ENCODE data around the gene DEPDC5. TPM values are rescaled to one million over a fixed set of nuclear protein-coding genes. Genes with fewer than 3 reads are reported as not detected.
"Not testable (repeated sequence)": the region's sequence is repeated elsewhere in the genome, so short reads cannot be mapped to it uniquely, and the experiment has no call there.

Gene DEPDC5
- total RNA-seq, 1 donor, result 25.9 TPM

DNA sequence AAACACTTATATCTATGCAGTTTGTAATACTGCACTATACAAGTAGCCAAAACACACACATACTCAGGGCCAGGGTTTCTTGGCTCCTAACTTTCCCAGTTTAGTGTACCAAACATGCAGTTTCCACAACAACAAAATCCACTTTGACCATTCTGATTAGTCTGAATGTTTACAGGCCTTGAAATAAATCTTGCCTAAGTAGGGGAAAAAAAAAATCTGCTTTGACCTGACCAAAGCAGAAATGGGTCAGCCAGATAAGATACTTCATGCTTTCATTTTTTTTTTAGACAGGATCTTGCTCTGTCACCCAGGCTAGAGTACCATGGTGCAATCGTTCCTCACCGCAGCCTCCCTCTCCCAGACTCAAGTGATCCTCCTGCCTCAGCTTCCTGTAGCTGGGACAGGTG is 14.0 kb upstream of the DEPDC5 start:
- Histone ChIP-seq H3K4me3 (ENCODE audit: low read length) (no peak overlapping the region), H3K4me1 (ENCODE audit: insufficient read depth, low read length) (peaks cover 31% of the 10 kb centered on the region), H3K27me3 (ENCODE audit: insufficient read depth, low read length) (no peaks in the 10 kb centered on the region), H3K9me3 (ENCODE audit: low read depth, low read length) (no peaks in the 10 kb centered on the region)

DNA sequence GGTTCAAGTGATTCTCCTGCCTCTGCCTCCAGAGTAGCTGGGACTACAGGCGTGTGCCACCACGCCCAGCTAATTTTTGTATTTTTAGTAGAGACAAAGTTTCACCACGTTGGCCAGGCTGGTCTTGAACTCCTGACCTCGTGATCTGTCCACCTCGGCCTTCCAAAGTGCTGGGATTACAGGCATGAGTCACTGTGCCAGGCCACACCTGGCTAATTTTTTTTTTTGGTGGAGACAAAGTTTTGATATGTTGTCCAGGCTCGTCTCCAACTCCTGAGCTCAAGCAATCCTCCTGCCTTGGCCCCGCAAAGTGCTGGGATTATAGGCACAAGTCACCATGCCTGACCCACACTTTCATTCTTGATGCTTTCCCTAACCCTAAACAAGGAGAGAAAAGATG is 13.5 kb upstream of the DEPDC5 start:
- peaks cover 31% of the 10 kb centered on the region for H3K4me1 ChIP-seq (ENCODE audit: insufficient read depth, low read length)
- H3K27me3 ChIP-seq (ENCODE audit: insufficient read depth, low read length); H3K4me3 ChIP-seq (ENCODE audit: low read length); H3K9me3 ChIP-seq (ENCODE audit: low read depth, low read length): not testable (repeated sequence)

DNA sequence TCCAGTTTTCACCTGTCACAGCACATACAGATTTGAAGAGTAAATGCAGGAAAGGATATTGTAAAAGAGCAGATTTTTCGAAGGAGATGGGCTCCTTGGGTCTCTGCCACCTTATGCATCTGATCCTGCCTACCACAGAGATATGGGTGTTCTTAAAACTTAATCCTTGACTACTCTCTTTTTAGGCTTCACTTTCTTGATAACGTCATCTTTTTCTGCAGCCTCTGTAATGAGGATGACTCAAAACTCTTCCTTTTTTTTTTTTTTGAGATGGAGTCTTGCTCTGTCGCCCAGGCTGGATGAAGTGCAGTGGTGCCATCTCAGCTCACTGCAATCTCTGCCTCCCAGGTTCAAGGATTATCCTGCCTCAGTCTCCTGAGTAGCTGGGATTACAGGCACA is 11.7 kb upstream of the DEPDC5 start:
- H3K4me1 ChIP-seq (ENCODE audit: insufficient read depth, low read length), result peaks cover 35% of the 10 kb centered on the region
- no peaks in the 10 kb centered on the region for H3K27me3 ChIP-seq (ENCODE audit: insufficient read depth, low read length)
- H3K4me3 ChIP-seq (ENCODE audit: low read length), result no peak overlapping the region
- no peaks in the 10 kb centered on the region for H3K9me3 ChIP-seq (ENCODE audit: low read depth, low read length)

DNA sequence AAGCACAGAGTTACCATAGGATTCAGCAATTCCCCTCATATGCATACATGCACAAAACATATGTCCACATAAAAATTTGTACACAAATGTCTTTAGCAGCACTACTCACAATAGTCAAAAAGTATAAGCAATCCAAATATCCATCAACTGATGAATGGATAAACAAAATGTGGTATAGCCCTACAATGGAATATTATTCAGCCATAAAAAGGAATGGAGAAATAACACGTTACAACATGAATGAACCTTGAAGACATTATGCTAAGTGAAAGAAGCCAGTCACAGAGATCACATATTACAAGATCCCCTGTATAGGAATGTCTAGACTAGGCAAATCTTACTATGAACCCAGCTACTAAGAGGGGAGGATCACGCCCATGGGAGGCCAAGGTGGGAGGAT is 11.1 kb upstream of the DEPDC5 start:
- peaks cover 40% of the 10 kb centered on the region for H3K4me1 ChIP-seq (ENCODE audit: insufficient read depth, low read length)
- H3K9me3 ChIP-seq (ENCODE audit: low read depth, low read length), result no peaks in the 10 kb centered on the region
- no peaks in the 10 kb centered on the region for H3K27me3 ChIP-seq (ENCODE audit: insufficient read depth, low read length)
- no peak overlapping the region for H3K4me3 ChIP-seq (ENCODE audit: low read length)

DNA sequence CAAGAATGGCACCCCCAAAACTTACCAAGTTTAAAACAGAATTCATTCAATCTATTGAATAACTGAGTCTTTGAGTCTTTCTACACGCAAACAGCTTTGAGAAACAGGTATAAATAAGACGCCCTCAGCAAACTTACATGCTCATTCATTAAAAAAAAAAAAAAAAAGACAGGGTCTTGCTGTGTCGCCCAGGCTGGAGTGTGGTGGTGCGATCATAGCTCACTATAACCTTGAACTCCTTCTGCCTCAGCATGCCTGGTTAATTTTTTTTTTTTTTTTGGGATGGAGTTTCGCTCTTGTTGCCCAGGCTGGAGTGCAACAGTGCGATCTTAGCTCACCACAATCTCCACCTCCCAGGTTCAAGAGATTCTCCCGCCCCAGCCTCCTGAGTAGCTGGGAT is 9.9 kb upstream of the DEPDC5 start:
- no peaks in the 10 kb centered on the region for H3K27me3 ChIP-seq (ENCODE audit: insufficient read depth, low read length)
- no peaks in the 10 kb centered on the region for H3K9me3 ChIP-seq (ENCODE audit: low read depth, low read length)
- no peak overlapping the region for H3K4me3 ChIP-seq (ENCODE audit: low read length)
- H3K4me1 ChIP-seq (ENCODE audit: insufficient read depth, low read length), result peaks cover 49% of the 10 kb centered on the region

DNA sequence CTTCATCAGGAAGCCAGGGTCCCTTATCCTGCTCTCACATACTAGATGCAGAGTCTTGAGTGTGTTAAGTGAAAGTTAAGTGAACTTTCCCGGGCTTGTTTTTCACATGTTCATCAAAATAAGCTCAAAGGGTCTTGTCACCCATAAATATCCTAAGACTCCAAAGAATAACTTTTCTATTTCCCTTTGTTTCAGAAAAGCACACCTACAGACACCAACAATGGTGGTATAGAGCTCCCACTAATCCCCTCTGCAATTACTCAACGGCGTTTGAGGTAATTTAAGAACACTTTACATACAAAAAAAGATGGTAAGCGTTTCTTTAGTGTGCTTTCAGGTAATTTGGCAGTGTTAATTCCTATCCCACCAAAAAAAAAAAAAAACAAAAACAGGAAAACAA is 6.4 kb upstream of the DEPDC5 start:
- Histone ChIP-seq H3K4me3 (ENCODE audit: low read length) (no peak overlapping the region), H3K27me3 (ENCODE audit: insufficient read depth, low read length) (no peaks in the 10 kb centered on the region), H3K9me3 (ENCODE audit: low read depth, low read length) (no peaks in the 10 kb centered on the region), H3K4me1 (ENCODE audit: insufficient read depth, low read length) (peaks cover 44% of the 10 kb centered on the region)

DNA sequence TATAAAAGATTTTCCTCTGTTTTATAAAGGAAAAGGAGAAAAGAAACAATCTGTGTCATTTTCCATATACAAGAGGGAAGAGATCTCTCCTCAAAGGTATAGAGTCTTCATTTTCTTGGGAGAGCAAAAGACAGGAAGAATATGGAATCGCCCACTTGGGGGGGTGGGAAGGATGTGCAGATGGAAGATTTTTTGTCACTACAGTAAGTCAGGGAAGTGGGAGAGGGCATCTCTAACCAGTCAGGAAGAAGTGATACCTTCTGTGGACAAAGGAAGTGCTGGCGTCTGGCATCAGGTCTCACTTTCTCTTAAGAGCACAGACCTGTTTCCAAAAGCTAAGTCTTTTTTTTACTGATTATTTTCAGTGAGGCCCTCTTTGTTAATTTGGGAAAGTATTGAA is 5.3 kb upstream of the DEPDC5 start:
- Histone ChIP-seq H3K9me3 (ENCODE audit: low read depth, low read length) (no peaks in the 10 kb centered on the region), H3K4me1 (ENCODE audit: insufficient read depth, low read length) (peaks cover 53% of the 10 kb centered on the region), H3K4me3 (ENCODE audit: low read length) (peak overlapping the region; percentile 98), H3K27me3 (ENCODE audit: insufficient read depth, low read length) (no peaks in the 10 kb centered on the region)

DNA sequence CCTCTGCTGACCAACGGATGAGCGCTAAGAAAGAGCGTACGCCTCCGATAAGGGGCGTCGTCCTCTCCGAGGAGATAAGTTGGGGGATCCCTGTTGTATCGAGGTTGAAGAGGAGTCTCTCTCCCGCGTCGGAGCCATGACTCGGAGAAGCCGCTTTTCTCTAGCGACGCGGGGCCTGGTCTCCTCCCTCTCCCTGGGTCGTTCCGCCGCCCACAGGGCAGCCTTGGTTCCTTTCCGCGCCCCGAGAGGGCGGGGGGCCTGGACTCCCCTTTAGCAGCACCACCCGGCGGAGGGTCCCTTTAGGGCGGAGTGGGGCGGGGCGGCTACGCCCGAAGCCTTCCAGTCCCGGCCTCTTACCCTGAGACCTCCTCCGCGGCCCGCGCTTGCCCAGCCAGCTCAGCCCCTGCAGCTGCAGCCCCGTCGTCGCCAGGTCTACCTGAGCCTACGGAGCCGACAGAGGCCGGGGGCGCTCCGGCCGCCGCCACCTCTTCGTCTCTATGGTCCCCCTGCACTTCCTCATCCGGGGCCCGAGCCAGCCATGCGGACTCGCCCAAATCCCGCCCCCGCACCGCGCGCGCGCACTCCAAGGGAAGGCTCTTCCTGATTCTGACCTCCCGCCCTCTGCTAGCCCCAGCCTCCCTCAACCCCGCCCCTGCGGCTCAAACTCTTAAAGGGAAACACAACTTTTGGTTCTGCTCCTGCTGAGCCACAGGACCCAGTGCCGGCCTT is 4.0 kb upstream of the DEPDC5 start, which contains the start of gene PRR14L:
PRR14L (minus strand) TSS at position 497 of the 729 bp plus-strand sequence. CDS start 11,272 bp downstream, outside the sequence.
- Histone ChIP-seq H3K4me1 (ENCODE audit: insufficient read depth, low read length) (peaks cover 62% of the 10 kb centered on the region), H3K27me3 (ENCODE audit: insufficient read depth, low read length) (no peaks in the 10 kb centered on the region), H3K9me3 (ENCODE audit: low read depth, low read length) (no peaks in the 10 kb centered on the region), H3K4me3 (ENCODE audit: low read length) (peak within 1 kb of the TSS; percentile 98)

DNA sequence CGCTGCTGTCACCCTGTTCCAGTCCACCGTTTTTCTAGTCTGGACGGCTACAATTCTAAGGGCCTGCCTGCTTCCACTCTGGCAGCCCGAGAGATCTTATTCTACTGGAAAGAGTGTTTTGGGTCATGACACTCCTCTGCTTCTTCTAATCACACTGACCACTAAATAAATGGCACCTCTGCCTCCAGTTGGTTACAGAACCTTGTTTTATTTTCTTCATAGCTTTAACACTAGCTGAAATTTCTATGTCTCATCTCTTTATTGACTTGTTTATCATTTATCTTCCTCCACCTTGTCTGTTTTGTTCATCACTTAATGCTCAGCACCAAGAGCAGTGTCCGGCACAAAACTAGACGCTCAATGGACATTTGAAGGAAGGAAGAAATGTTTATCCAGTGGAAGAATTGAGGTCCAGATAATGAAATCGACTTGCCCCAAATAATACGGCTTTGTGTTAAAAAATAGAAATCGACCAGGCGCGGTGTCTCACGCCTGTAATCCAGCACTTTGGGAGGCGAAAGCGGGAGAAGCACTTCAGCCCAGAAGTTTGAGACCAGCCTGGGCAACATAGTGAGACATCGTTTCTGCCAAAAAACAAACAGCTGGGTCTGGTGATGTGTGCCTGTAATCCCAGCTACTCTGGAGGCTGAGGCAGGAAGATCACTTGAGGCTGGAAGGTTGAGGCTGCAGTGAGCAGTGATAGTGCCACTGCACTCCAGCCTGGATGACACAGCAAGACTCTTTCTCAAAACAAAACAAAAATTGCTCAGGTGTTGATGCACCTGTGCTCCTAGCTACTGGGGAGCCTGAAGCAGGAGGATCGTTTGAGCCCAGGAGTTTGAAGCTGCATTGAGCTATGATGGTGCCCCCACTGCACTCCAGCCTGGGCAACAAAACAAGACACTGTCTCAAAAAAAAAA is 3.2 kb upstream of the DEPDC5 start:
- peaks cover 63% of the 10 kb centered on the region for H3K4me1 ChIP-seq (ENCODE audit: insufficient read depth, low read length)
- H3K9me3 ChIP-seq (ENCODE audit: low read depth, low read length), result no peaks in the 10 kb centered on the region
- no peak overlapping the region for H3K4me3 ChIP-seq (ENCODE audit: low read length)
- H3K27me3 ChIP-seq (ENCODE audit: insufficient read depth, low read length), result no peaks in the 10 kb centered on the region

DNA sequence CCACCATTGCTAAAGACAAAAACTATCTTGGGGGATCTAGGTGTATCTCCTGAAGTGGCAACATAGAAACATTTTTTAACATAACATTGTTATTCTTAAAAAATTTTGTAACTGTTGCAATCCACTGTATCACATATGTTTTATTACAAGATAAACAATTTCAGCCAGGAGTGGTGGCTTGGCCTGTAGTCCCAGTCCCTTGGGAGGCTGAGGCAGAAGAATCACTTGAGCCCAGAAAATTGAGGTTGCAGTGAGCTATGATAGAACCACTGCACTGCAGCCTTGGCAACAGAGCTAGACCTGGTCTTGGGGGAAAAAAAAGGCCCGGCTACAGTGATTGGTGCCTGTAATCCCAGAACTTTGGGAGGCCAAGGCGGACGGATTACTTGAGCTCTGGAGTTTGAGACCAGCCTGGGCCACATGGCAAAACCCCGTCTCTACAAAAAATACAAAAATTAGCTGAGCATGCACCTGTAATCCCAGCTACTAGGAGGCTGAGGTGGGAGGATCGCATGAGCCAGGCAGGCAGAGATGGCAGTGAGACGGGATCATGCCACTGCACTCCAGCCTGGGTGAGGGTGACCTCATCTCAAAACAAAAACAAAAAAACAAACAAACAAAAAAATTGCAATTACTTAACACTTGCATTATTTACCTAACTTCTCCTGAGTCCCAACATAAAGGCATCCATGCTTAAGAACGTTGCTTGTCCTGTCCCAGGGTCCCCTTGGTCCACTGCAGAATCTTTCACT is 1.5 kb upstream of the DEPDC5 start:
- H3K9me3 ChIP-seq (ENCODE audit: low read depth, low read length), result no peaks in the 10 kb centered on the region
- no peaks in the 10 kb centered on the region for H3K27me3 ChIP-seq (ENCODE audit: insufficient read depth, low read length)
- peaks cover 58% of the 10 kb centered on the region for H3K4me1 ChIP-seq (ENCODE audit: insufficient read depth, low read length)
- no peak overlapping the region for H3K4me3 ChIP-seq (ENCODE audit: low read length)

DNA sequence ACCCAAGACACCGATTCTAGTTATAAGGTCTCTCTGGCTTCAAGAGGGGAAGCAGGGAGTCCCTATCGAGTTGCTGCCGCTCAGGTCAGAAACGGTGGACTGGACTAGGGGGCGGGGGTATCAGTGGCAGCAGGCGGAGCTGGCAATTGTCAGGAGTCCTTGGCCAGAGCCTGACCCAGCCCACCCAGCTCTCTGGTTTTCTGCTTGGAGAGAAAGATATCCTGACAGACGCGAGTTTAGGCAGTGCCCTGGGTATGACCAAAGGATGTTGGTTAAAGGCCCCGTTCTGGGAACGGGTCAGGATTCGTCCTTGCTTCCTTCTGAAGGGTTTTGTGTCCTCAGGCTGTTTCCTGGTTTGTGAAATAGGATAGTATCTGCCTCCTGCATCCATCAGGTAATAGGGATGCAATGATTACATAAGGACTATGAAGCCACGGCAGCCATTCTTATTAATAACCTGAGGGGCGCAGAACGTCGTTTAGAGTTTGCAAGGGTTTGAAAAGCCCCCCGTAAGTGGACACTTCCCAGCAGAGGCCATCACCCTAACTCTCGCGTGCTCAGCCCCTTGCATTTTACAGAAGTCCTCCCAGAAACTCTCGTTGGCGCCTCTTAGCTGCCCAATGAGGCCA is 700 bp upstream of the DEPDC5 start:
- Histone ChIP-seq H3K4me1 (ENCODE audit: insufficient read depth, low read length) (peaks cover 49% of the 10 kb centered on the region), H3K9me3 (ENCODE audit: low read depth, low read length) (no peaks in the 10 kb centered on the region), H3K27me3 (ENCODE audit: insufficient read depth, low read length) (no peaks in the 10 kb centered on the region), H3K4me3 (ENCODE audit: low read length) (peak overlapping the region; percentile 75)

DNA sequence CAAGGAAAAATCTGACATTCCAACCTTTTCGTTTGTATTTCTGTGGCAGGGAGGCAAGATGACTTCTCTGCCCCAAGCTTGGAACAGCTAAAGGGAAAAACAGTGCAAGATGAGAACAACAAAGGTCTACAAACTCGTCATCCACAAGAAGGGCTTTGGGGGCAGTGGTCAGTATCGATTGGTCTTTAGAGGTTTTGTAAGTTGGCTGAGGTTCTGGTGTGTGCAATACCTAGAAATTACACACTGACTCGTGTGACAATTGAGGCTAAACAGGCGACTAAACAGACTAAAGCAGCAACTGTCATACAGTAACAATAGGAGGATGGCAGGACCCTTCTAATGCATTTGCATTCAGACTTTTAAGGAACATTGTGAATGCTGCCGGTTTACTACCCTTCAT is 994 bp downstream of the DEPDC5 start:
- no peaks in the 10 kb centered on the region for H3K27me3 ChIP-seq (ENCODE audit: insufficient read depth, low read length)
- H3K9me3 ChIP-seq (ENCODE audit: low read depth, low read length), result no peaks in the 10 kb centered on the region
- no peak overlapping the region for H3K4me3 ChIP-seq (ENCODE audit: low read length)
- peaks cover 34% of the 10 kb centered on the region for H3K4me1 ChIP-seq (ENCODE audit: insufficient read depth, low read length)

DNA sequence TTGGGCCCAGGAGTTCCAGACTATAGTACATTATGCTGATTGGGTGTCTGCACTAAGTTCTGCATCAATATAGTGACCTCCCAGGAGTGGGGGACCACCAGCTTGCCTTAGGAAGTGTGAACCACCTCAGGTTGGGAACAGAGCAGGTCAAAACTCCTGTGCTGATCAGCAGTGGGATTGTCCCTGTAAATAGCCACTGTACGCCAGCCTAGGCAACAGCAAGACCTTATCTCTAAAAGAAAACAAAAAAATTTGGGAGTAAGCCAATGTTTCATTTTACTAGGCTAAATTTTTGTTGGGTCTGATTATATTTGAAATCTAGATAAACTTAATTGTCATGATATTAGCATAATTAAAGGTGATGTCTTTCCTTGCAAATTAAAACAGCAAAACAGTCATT is 3.4 kb downstream of the DEPDC5 start:
- Histone ChIP-seq H3K27me3 (ENCODE audit: insufficient read depth, low read length) (no peaks in the 10 kb centered on the region), H3K4me3 (ENCODE audit: low read length) (no peak overlapping the region), H3K9me3 (ENCODE audit: low read depth, low read length) (no peaks in the 10 kb centered on the region), H3K4me1 (ENCODE audit: insufficient read depth, low read length) (peaks cover 23% of the 10 kb centered on the region)

DNA sequence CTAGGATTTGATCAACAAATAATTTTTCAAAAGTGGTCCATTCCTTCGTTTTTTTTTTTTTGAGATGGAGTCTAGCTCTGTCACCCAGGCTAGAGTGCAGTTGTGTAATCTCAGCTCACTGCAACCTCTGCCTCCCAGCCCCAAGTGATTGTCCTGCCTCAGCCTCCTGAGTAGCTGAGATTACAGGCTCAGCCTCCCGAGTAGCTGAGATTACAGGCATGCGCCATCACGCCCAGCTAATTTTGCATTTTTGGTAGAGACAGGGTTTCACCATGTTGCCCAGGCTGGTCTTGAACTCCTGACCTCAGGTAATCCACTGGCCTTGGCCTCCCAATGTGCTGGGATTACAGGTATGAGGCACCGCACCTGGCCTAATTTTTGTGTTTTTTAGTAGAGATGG is 5.0 kb downstream of the DEPDC5 start:
- H3K27me3 ChIP-seq (ENCODE audit: insufficient read depth, low read length); H3K4me1 ChIP-seq (ENCODE audit: insufficient read depth, low read length); H3K4me3 ChIP-seq (ENCODE audit: low read length); H3K9me3 ChIP-seq (ENCODE audit: low read depth, low read length): not testable (repeated sequence)

DNA sequence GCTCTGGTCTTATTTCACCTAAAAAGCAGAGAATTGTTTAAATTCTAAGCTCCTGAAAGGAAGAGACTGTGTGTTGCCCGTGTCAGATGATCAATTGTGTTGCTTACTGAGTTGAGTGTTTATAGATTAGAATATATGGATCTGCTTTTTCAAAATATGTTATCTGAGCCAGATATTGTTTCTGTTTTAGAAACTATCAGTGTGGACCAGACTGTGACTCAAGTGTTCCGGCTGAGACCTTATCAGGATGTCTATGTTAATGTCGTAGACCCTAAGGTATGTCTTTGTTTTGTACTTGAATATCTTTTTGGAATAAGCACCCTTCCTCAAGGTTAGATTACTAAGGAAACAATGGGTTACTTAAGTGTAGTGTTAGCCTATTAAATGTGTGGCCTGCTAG is 11.0 kb downstream of the DEPDC5 start:
- H3K4me1 ChIP-seq (ENCODE audit: insufficient read depth, low read length), result no peaks in the 10 kb centered on the region
- no peaks in the 10 kb centered on the region for H3K9me3 ChIP-seq (ENCODE audit: low read depth, low read length)
- no peak overlapping the region for H3K4me3 ChIP-seq (ENCODE audit: low read length)
- no peaks in the 10 kb centered on the region for H3K27me3 ChIP-seq (ENCODE audit: insufficient read depth, low read length)
